ENCODE results near the gene ALDH1L2.

DNA sequence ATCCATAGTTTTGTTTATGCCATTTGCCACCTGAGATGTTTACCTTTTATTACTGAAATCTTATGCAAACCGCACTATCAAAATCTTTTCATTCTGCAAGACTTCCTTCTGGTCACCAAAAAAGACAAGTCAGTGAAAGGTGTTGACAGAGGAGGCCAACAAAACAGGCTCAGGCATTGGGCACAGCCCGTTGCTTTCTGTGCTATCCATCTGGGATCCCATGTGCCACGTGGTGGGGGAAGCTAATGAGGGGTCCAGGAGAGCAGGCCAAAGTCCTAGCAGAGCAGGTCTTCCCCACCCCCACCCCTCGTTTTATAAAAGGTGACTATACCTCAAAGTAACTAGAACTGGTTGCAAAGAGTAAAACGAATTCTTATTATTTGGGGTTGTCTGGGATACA, 1.2 kb downstream of the ALDH1L2 start:
- no peak for TF ChIP-seq EZH2phosphoT487 (IDR thresholded peaks at IDR 0.05; ENCODE audit: low read depth)
- TF ChIP-seq, protein P1, sequence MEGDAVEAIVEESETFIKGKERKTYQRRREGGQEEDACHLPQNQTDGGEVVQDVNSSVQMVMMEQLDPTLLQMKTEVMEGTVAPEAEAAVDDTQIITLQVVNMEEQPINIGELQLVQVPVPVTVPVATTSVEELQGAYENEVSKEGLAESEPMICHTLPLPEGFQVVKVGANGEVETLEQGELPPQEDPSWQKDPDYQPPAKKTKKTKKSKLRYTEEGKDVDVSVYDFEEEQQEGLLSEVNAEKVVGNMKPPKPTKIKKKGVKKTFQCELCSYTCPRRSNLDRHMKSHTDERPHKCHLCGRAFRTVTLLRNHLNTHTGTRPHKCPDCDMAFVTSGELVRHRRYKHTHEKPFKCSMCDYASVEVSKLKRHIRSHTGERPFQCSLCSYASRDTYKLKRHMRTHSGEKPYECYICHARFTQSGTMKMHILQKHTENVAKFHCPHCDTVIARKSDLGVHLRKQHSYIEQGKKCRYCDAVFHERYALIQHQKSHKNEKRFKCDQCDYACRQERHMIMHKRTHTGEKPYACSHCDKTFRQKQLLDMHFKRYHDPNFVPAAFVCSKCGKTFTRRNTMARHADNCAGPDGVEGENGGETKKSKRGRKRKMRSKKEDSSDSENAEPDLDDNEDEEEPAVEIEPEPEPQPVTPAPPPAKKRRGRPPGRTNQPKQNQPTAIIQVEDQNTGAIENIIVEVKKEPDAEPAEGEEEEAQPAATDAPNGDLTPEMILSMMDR (IDR thresholded peaks at IDR 0.05; ENCODE audit: low read depth, low read length), result no peak

All from OCI-LY3 (cell line).